SU-DHL-6 (cell line): ENCODE data around the gene CAP1.

Source experiments
- H2AFZ ChIP-seq: fragments of 200-600 bp; sonication (generic); 2 replicates; pipeline ENCODE4 v1.6.1; 2014; ENCODE audit warnings: low read depth, mild to moderate bottlenecking, moderate library complexity, mixed read lengths, antibody characterized with exemption, low read length; ENCODE audit not compliant: severe bottlenecking
- H3F3A ChIP-seq: fragments of 200-600 bp; shearing (Covaris generic); 2 replicates; pipeline ENCODE4 v1.6.0; 2016; ENCODE audit warnings: antibody characterized with exemption, mild to moderate bottlenecking; ENCODE audit not compliant: insufficient read depth
- H3K27ac ChIP-seq: fragments of 200-600 bp; sonication (generic); 2 replicates; pipeline ENCODE4 v1.5.1; 2016; ENCODE audit warnings: low read depth, mild to moderate bottlenecking, low read length, moderate library complexity, mixed read lengths
- H3K27me3 ChIP-seq: fragments of 200-600 bp; sonication (generic), shearing (Covaris generic); 2 replicates; pipeline ENCODE4 v1.6.0; 2014; ENCODE audit warnings: mild to moderate bottlenecking, low read length
- H3K36me3 ChIP-seq: fragments of 200-600 bp; sonication (generic); 2 replicates; pipeline ENCODE4 v1.6.1; 2014; ENCODE audit warnings: mild to moderate bottlenecking, low read length, mixed read lengths
- H3K4me2 ChIP-seq: fragments of 300-600, 200-600 bp; shearing (Covaris generic), sonication (generic); 2 replicates; pipeline ENCODE4 v1.6.0; 2014; ENCODE audit warnings: low read length, low read depth, mild to moderate bottlenecking; ENCODE audit not compliant: poor library complexity, severe bottlenecking
- H3K4me3 ChIP-seq: fragments of 200-600 bp; sonication (generic); 2 replicates; pipeline ENCODE4 v1.5.1; 2014; ENCODE audit warnings: antibody characterized with exemption, low read length, mild to moderate bottlenecking, mixed read lengths; ENCODE audit not compliant: insufficient read depth, poor library complexity, severe bottlenecking
- H3K79me2 ChIP-seq: fragments of 200-600 bp; sonication (generic); 2 replicates; pipeline ENCODE4 v1.6.1; 2014; ENCODE audit warnings: mild to moderate bottlenecking, low read length, moderate library complexity; ENCODE audit not compliant: insufficient read depth
- H3K9ac ChIP-seq: fragments of 200-600 bp; sonication (generic); 2 replicates; pipeline ENCODE4 v1.7.0; 2014; ENCODE audit warnings: mild to moderate bottlenecking, low read length
- H3K9me2 ChIP-seq: fragments of 200-600 bp; sonication (generic); replicated peaks from 2 replicates; pipeline ENCODE4 v1.6.1; 2014; ENCODE audit warnings: low read length; ENCODE audit not compliant: insufficient read depth
- H3K9me3 ChIP-seq: fragments of 200-600 bp; sonication (generic); 2 replicates; pipeline ENCODE4 v1.6.1; 2014; ENCODE audit warnings: low read length, mixed read lengths; ENCODE audit not compliant: insufficient read depth
- H4K20me1 ChIP-seq: fragments of 200-600 bp; sonication (generic); 2 replicates; pipeline ENCODE4 v1.6.1; 2014; ENCODE audit warnings: low read depth, mild to moderate bottlenecking, antibody characterized with exemption, low read length, moderate library complexity, mixed read lengths
- EZH2phosphoT487 ChIP-seq: fragments of 200-600 bp; sonication (generic), shearing (Covaris generic); conservative IDR thresholded peaks from 2 replicates; pipeline ENCODE4 v1.6.1; 2018; ENCODE audit warnings: mild to moderate bottlenecking, antibody characterized with exemption, low read length, moderate library complexity, mixed read lengths
- TF ChIP-seq, protein P1 (sequence below): fragments of 200-600 bp; sonication (generic); IDR thresholded peaks from one replicate; pipeline ENCODE4 v1.5.1; 2017; ENCODE audit warnings: antibody characterized with exemption, mild to moderate bottlenecking, low read length, moderate library complexity; ENCODE audit not compliant: insufficient read depth, poor library complexity, severe bottlenecking

The CAP1 gene

DNA sequence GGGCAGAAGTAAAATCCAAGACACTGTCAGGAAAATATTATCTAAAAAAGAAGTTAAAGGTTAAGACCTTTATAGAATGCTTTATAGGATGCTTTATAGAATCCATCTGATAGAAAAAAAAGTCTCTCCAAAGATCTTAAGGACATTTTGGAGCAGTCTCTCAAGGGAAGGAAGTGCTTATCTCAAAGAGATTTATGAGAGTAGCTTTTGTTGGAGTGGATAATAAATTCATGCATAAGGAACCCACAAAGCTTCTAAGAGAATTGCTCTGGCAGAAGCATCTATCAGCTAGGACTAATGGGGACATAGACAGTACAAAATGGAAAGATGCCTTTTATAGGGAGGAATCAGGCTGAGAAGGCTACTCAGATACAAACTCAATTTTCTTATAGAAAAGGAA lies 12.9 kb upstream of the CAP1 start:
- H3K27me3 ChIP-seq: no peaks in the 10 kb centered on the region
- no peak overlapping the region for H2AFZ ChIP-seq
- no peak overlapping the region for H3K27ac ChIP-seq
- no peaks in the 10 kb centered on the region for H4K20me1 ChIP-seq
- no peaks in the 10 kb centered on the region for H3K9me2 ChIP-seq
- H3K4me3 ChIP-seq: no peak overlapping the region
- no peaks in the 10 kb centered on the region for H3F3A ChIP-seq
- H3K79me2 ChIP-seq: no peaks in the 10 kb centered on the region
- no peak overlapping the region for H3K9ac ChIP-seq
- no peak for TF ChIP-seq EZH2phosphoT487
- TF ChIP-seq, protein P1, sequence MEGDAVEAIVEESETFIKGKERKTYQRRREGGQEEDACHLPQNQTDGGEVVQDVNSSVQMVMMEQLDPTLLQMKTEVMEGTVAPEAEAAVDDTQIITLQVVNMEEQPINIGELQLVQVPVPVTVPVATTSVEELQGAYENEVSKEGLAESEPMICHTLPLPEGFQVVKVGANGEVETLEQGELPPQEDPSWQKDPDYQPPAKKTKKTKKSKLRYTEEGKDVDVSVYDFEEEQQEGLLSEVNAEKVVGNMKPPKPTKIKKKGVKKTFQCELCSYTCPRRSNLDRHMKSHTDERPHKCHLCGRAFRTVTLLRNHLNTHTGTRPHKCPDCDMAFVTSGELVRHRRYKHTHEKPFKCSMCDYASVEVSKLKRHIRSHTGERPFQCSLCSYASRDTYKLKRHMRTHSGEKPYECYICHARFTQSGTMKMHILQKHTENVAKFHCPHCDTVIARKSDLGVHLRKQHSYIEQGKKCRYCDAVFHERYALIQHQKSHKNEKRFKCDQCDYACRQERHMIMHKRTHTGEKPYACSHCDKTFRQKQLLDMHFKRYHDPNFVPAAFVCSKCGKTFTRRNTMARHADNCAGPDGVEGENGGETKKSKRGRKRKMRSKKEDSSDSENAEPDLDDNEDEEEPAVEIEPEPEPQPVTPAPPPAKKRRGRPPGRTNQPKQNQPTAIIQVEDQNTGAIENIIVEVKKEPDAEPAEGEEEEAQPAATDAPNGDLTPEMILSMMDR: no peak
- 0 out of 2 replicates have a peak, but pooled peaks cover 6% of the 10 kb centered on the region for H3K9me3 ChIP-seq
- H3K36me3 ChIP-seq: no peaks in the 10 kb centered on the region
- H3K4me2 ChIP-seq: no peak overlapping the region

DNA sequence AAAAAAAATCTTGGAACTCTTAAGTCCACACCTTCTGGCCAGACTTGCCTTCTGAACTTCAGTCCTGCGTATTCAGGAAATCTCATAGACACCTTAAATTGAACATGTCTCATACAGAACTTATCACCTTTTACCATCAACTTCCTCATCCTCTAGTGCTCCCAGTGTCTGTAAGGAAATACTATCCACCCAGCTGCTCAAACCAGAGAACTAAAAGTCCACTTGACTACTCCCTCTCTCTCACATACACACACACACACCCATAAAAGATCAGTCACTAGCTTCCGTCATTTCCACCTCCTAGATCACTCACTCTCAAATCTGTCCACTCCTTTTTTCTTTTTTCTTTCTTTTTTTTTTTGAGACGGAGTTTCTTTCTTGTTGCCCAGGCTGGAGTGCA lies 10.9 kb upstream of the CAP1 start:
- Histone ChIP-seq H2AFZ (no peak overlapping the region), H3K9ac (no peak overlapping the region), H3K4me2 (no peak overlapping the region), H3F3A (no peaks in the 10 kb centered on the region), H3K9me2 (no peaks in the 10 kb centered on the region), H3K9me3 (0 out of 2 replicates have a peak, but pooled peaks cover 6% of the 10 kb centered on the region), H3K27ac (no peak overlapping the region), H3K4me3 (no peak overlapping the region), H4K20me1 (no peaks in the 10 kb centered on the region), H3K79me2 (no peaks in the 10 kb centered on the region), H3K36me3 (no peaks in the 10 kb centered on the region), H3K27me3 (no peaks in the 10 kb centered on the region)
- TF ChIP-seq EZH2phosphoT487: no peak
- TF ChIP-seq, protein P1: no peak

DNA sequence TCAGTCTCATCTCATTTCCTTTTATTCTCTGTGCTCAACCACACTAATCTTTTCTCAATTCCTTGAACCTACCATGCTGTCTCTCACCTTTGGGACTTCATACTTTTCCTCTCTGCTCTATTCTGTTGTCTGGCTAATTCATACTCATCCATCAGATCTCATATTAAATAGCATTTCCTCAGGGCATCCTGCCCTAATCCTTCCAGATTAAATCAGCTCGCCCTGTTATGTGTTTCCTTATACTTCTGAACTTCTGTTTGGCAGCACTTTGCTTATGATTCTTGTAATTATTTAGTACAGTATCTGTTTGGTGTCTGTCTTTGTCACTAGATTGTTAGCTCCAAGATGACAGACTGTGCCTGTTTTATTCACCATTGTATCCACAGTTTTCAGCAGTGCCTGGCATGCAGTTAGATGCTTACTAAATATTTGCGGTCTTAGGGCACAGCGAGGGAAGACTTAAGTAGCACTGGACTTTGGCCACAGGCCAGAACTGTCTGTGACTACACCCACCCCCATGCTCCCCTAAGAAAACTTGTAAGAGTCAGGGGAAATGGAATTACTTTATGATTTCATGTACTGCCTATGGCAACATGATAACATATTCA lies 9.9 kb upstream of the CAP1 start:
- Histone ChIP-seq H3K9me3 (0 out of 2 replicates have a peak, but pooled peaks cover 6% of the 10 kb centered on the region), H3F3A (no peaks in the 10 kb centered on the region), H3K9ac (no peak overlapping the region), H4K20me1 (no peaks in the 10 kb centered on the region), H3K9me2 (no peaks in the 10 kb centered on the region), H2AFZ (no peak overlapping the region), H3K79me2 (no peaks in the 10 kb centered on the region), H3K27ac (no peak overlapping the region), H3K4me2 (no peak overlapping the region), H3K4me3 (no peak overlapping the region), H3K27me3 (no peaks in the 10 kb centered on the region), H3K36me3 (no peaks in the 10 kb centered on the region)
- no peak for TF ChIP-seq EZH2phosphoT487
- TF ChIP-seq, protein P1: no peak
